HCT116 (cell line): ENCODE measurements around the gene CTU2. TPM values are rescaled to one million over a fixed set of nuclear protein-coding genes. Genes with fewer than 3 reads are reported as not detected.

ENCODE experiments used
- ATAC-seq: fragments of 200-7000 bp; cut with Tn5 transposase; 2 replicates; pipeline ENCODE4 v1.9.1; 2020; ENCODE audit warnings: mild to moderate bottlenecking, moderate library complexity
- BruUV-seq: library from RNA; stranded (reverse); fragments of 400-500 nt; replicated peaks from 2 replicates; lab custom pipeline; 2021; lab: Mats Ljungman, UMichigan
- CTCF ChIA-PET: fragments of 300-600 bp; sonication (Branson Sonifier 250); formaldehyde crosslinking; loops from one replicate; lab custom pipeline; 2021; ENCODE audit warnings: antibody characterized with exemption; lab: Charles Lee
- POLR2A ChIA-PET: fragments of 300-600, 350-600 bp; sonication (Branson Sonifier 250); formaldehyde crosslinking; loops from one replicate; lab custom pipeline; 2021; ENCODE audit warnings: antibody characterized with exemption; lab: Charles Lee
- RAD21 ChIA-PET, 2 experiments: fragments of 300-600 bp; sonication (Branson Sonifier 250); formaldehyde crosslinking; loops; one replicate each; lab custom pipeline; 2023; ENCODE audit warnings: low total read pairs in 2 of 2; ENCODE audit not compliant: uncharacterized antibody in 2 of 2, unreplicated experiment in 2 of 2, low non-redundant PET in 1 of 2; lab: Charles Lee
- DNase-seq: peaks from one replicate; pipeline ENCODE4 v3.0.0-alpha.2; 2010; ENCODE audit warnings: low read depth, low spot score
- H2AFZ ChIP-seq: fragments of 200-600 bp; shearing (Covaris generic), sonication (generic); 2 replicates; pipeline ENCODE4 v1.6.1; 2017; ENCODE audit warnings: low read depth, mixed run types, mixed read lengths, antibody characterized with exemption, low read length; ENCODE audit not compliant: poor library complexity, severe bottlenecking
- H3K27ac ChIP-seq: 2 replicates; pipeline ENCODE4 v1.5.1; 2012; ENCODE audit warnings: low read depth, low read length
- H3K27me3 ChIP-seq: fragments of 200-600 bp; sonication (generic); 2 replicates; pipeline ENCODE4 v1.6.1; 2016; ENCODE audit warnings: mixed run types, low read length, mixed read lengths; ENCODE audit not compliant: insufficient read depth
- H3K36me3 ChIP-seq, 2 experiments: fragments of 200-500 bp in 1 of 2; fragments of 200-600 bp in 1 of 2; sonication (Bioruptor generic) in 1 of 2; sonication (generic) in 1 of 2; 2 replicates each; pipeline versions ENCODE4 v1.5.1 to v1.6.1; 2014 to 2016; ENCODE audit warnings: low read length in 2 of 2, inconsistent platforms in 1 of 2, mixed read lengths in 1 of 2, mixed run types in 1 of 2; ENCODE audit not compliant: insufficient read depth in 2 of 2, control insufficient read depth in 1 of 2
- H3K4me1 ChIP-seq, 2 experiments: fragments of 200-600 bp in 1 of 2; sonication (generic) in 1 of 2; 2 replicates each; pipeline versions ENCODE4 v1.5.1 to v1.6.1; 2012 to 2017; ENCODE audit warnings: low read length in 2 of 2, inconsistent platforms in 1 of 2, mild to moderate bottlenecking in 1 of 2, mixed read lengths in 1 of 2, mixed run types in 1 of 2, moderate library complexity in 1 of 2; ENCODE audit not compliant: insufficient read depth in 2 of 2, control insufficient read depth in 1 of 2
- H3K4me2 ChIP-seq: fragments of 200-600 bp; sonication (generic); 2 replicates; pipeline ENCODE4 v1.6.1; 2017; ENCODE audit warnings: mixed run types, low read length, mixed read lengths
- H3K4me3 ChIP-seq, 2 experiments: fragments of 200-600 bp in 1 of 2; sonication (generic) in 1 of 2; replicated peaks in 1 of 2; 2 replicates each; pipeline ENCODE4 v1.5.1; 2011 to 2016; ENCODE audit warnings: low read length in 2 of 2, control low read depth in 1 of 2, low read depth in 1 of 2, mild to moderate bottlenecking in 1 of 2, mixed read lengths in 1 of 2, mixed run types in 1 of 2
- H3K79me2 ChIP-seq: fragments of 200-600 bp; sonication (generic); 2 replicates; pipeline ENCODE4 v1.6.1; 2017; ENCODE audit warnings: mild to moderate bottlenecking, mixed run types, low read length, moderate library complexity, mixed read lengths; ENCODE audit not compliant: insufficient read depth
- H3K9ac ChIP-seq: fragments of 200-600 bp; sonication (generic); 2 replicates; pipeline ENCODE4 v1.6.1; 2016; ENCODE audit warnings: low read length, mixed read lengths
- H3K9me2 ChIP-seq: fragments of 200-600 bp; sonication (generic), shearing (Covaris generic); 2 replicates; pipeline ENCODE4 v1.6.1; 2017; ENCODE audit warnings: mixed run types, mild to moderate bottlenecking, moderate library complexity; ENCODE audit not compliant: insufficient read depth
- H3K9me3 ChIP-seq, 2 experiments: fragments of 200-500 bp in 1 of 2; fragments of 200-600 bp in 1 of 2; sonication (Bioruptor generic) in 1 of 2; sonication (generic) in 1 of 2; 2 replicates each; pipeline ENCODE4 v1.6.1; 2014 to 2017; ENCODE audit warnings: low read length in 2 of 2, mixed read lengths in 2 of 2, inconsistent platforms in 1 of 2, low read depth in 1 of 2, mild to moderate bottlenecking in 1 of 2, mixed run types in 1 of 2, moderate library complexity in 1 of 2; ENCODE audit not compliant: control insufficient read depth in 1 of 2, insufficient read depth in 1 of 2
- H4K20me1 ChIP-seq: fragments of 200-600 bp; sonication (generic), shearing (Covaris generic); 2 replicates; pipeline ENCODE4 v1.6.1; 2017; ENCODE audit warnings: mixed run types, mild to moderate bottlenecking, moderate library complexity; ENCODE audit not compliant: insufficient read depth
- CTCF ChIP-seq, 3 experiments: fragments of 200-600 bp in 1 of 3; sonication (generic) in 1 of 3; IDR thresholded peaks in 2 of 3; conservative IDR thresholded peaks in 1 of 3; 2 replicates each; pipeline ENCODE4 v1.5.1; 2012 to 2017; ENCODE audit warnings: low read depth in 2 of 3, low read length in 2 of 3, antibody characterized with exemption in 1 of 3, borderline replicate concordance in 1 of 3, control low read depth in 1 of 3, mild to moderate bottlenecking in 1 of 3, mixed read lengths in 1 of 3, mixed run types in 1 of 3, moderate library complexity in 1 of 3; ENCODE audit not compliant: insufficient read depth in 1 of 3
- EZH2phosphoT487 ChIP-seq: fragments of 200-600 bp; IDR thresholded peaks from 2 replicates; pipeline ENCODE4 v1.6.1; 2018; ENCODE audit warnings: antibody characterized with exemption, borderline replicate concordance
- RAD21 ChIP-seq: IDR thresholded peaks from 2 replicates; pipeline ENCODE4 v1.6.1; 2012; ENCODE audit warnings: low read depth, mild to moderate bottlenecking
- intact Hi-C: fragments of 100-400 bp; cut with micrococcal nuclease; formaldehyde crosslinking; loops from 2 replicates; pipeline ENCODE4 v1.10.0; 2022
- total RNA-seq: library from RNA; stranded (reverse); gene quantifications from one replicate; pipeline ENCODE4 v1.2.1, GENCODE V29; 2021; ENCODE audit not compliant: unreplicated experiment

Gene CTU2
- total RNA-seq, 1 experiment from 2014 or later = 71.3 TPM

- ChIA-PET CTCF (interaction anchor here (0.6 to 0.9 kb wide), 2 partner anchors 66 to 68 kb away, joined by 3 read pairs; partner anchors contain the start of gene APRT), POLR2A (no interaction called here), RAD21 (no interaction called here)
- Histone ChIP-seq H3K9me3 (no peaks in the 10 kb centered on the region), H3K36me3 (peaks cover 6 to 38% of the 10 kb centered on the region in 2 experiments; a peak in 2 of 4 replicates), H3K79me2 (peaks cover 60% of the 10 kb centered on the region), H3K4me1 (peaks cover 0 to 16% of the 10 kb centered on the region in 2 experiments; a peak in 2 of 4 replicates), H3K4me2 (no peak overlapping the region), H3K9me2 (no peaks in the 10 kb centered on the region), H3K27me3 (no peaks in the 10 kb centered on the region), H4K20me1 (peaks cover 10% of the 10 kb centered on the region; the same call in 1 of the 2 replicates), H3K27ac (peak overlapping the region; percentile 40; the same call in 1 of the 2 replicates), H3K9ac (no peak overlapping the region), H3K4me3 (no peak overlapping the region), H2AFZ (no peak overlapping the region)
- TF ChIP-seq CTCF (IDR thresholded peaks at IDR 0.05 in 2 of 3, conservative IDR thresholded peaks at IDR 0.05 in 1 of 3; ENCODE audit: borderline replicate concordance in 1 of 3, insufficient read depth in 1 of 3, low read depth in 2 of 3, low read length in 2 of 3) (peak; percentile 81 to 98 (median 97)), EZH2phosphoT487 (no peak), RAD21 (peak; percentile 72)
- intact Hi-C loops = loop anchor here (2.0 kb wide), 1 partner anchor 41 kb away; the partner anchor contains the start of gene PIEZO1
- peak; percentile 76 for ATAC-seq
- BruUV-seq = no TSS peak
- peak; percentile 56 for DNase-seq
Measured at GRCh38 chr16:88743693-88744576, 37.6 kb downstream of the CTU2 start.
